HG03103 (cell line): Measurements from ENCODE around the gene TMEM231.
"Not testable (repeated sequence)": the region's sequence is repeated elsewhere in the genome, so short reads cannot be mapped to it uniquely, and the experiment has no call there.

Experiments
- ATAC-seq: cut with Tn5 transposase; IDR thresholded peaks from one replicate; pipeline ENCODE4 v1.9.1; 2021; ENCODE audit warnings: low read depth; ENCODE audit not compliant: unreplicated experiment

TMEM231 gene

GRCh38 chr16:75534560-75535205, 21.4 kb downstream of the TMEM231 start:
- no peak for ATAC-seq

GRCh38 chr16:75532791-75533190, 23.3 kb downstream of the TMEM231 start:
- no peak for ATAC-seq

- no peak for ATAC-seq
These were observed 23.8 kb downstream of the TMEM231 start for GRCh38 chr16:75532142-75532765.

- ATAC-seq: no peak
These were observed 26.1 kb downstream of the TMEM231 start for GRCh38 chr16:75529959-75530358.

GRCh38 chr16:75529056-75529905, 26.8 kb downstream of the TMEM231 start:
- ATAC-seq: no peak

GRCh38 chr16:75527825-75528299, 28.2 kb downstream of the TMEM231 start:
- ATAC-seq: no peak

- ATAC-seq: no peak
These were observed 29.8 kb downstream of the TMEM231 start for GRCh38 chr16:75526032-75526790.

GRCh38 chr16:75519175-75519574, 36.9 kb downstream of the TMEM231 start:
- no peak for ATAC-seq

GRCh38 chr16:75516189-75516966, 39.7 kb downstream of the TMEM231 start:
- ATAC-seq: not testable (repeated sequence)

GRCh38 chr16:75514296-75514695, 41.8 kb downstream of the TMEM231 start:
- ATAC-seq: no peak

- ATAC-seq: no peak
These were observed 49.5 kb downstream of the TMEM231 start for GRCh38 chr16:75506574-75506973.

- ATAC-seq: no peak
These were observed 49.9 kb downstream of the TMEM231 start for GRCh38 chr16:75506107-75506506.

- ATAC-seq: no peak
These were observed 52.3 kb downstream of the TMEM231 start for GRCh38 chr16:75503801-75504200.

GRCh38 chr16:75502916-75503605, 53.0 kb downstream of the TMEM231 start:
- ATAC-seq: no peak

GRCh38 chr16:75501820-75502219, 54.2 kb downstream of the TMEM231 start:
- not testable (repeated sequence) for ATAC-seq

- no peak for ATAC-seq
These were observed 54.7 kb downstream of the TMEM231 start for GRCh38 chr16:75501359-75501758.

- ATAC-seq: not testable (repeated sequence)
These were observed 57.3 kb downstream of the TMEM231 start for GRCh38 chr16:75498605-75499322.

GRCh38 chr16:75497558-75497957, 58.5 kb downstream of the TMEM231 start:
- ATAC-seq: no peak
